K562 (cell line): ENCODE measurements around the gene CACNG1.

Experiments used
- ETV6 ChIP-seq, 3 experiments: fragments of 150-350 bp in 1 of 3; sonication (generic) in 1 of 3; formaldehyde crosslinking in 1 of 3; IDR thresholded peaks; 2 replicates each; pipeline versions ENCODE4 v1.6.1 to v1.8.0; 2014 to 2022; ENCODE audit warnings: borderline replicate concordance in 2 of 3, low read depth in 2 of 3, antibody characterized with exemption in 1 of 3, low read length in 1 of 3, mild to moderate bottlenecking in 1 of 3, missing genetic modification reagents in 1 of 3
- KAT7 ChIP-seq: sonication (generic); formaldehyde crosslinking; IDR thresholded peaks from 2 replicates; pipeline ENCODE4 v1.8.0; 2022; ENCODE audit warnings: missing genetic modification reagents, mild to moderate bottlenecking, borderline replicate concordance
- PHTF2 ChIP-seq: fragments of 250-450 bp; sonication (Bioruptor Pico); IDR thresholded peaks from 2 replicates; pipeline ENCODE4 v1.5.0; 2021; ENCODE audit warnings: mild to moderate bottlenecking
- POLR2A ChIP-seq: fragments of 450-650 bp; conservative IDR thresholded peaks from 2 replicates; pipeline ENCODE4 v1.6.1; 2016
- POLR2AphosphoS5 ChIP-seq: IDR thresholded peaks from 2 replicates; pipeline ENCODE4 v1.6.1; 2011; ENCODE audit warnings: mild to moderate bottlenecking, low read depth, low read length, moderate library complexity; ENCODE audit not compliant: control insufficient read depth, insufficient read depth
- TF ChIP-seq, protein P1 (sequence below): sonication (generic); formaldehyde crosslinking; IDR thresholded peaks from 2 replicates; pipeline ENCODE4 v1.8.1; 2023; ENCODE audit warnings: mild to moderate bottlenecking, missing genetic modification reagents

- TF ChIP-seq, protein P1, sequence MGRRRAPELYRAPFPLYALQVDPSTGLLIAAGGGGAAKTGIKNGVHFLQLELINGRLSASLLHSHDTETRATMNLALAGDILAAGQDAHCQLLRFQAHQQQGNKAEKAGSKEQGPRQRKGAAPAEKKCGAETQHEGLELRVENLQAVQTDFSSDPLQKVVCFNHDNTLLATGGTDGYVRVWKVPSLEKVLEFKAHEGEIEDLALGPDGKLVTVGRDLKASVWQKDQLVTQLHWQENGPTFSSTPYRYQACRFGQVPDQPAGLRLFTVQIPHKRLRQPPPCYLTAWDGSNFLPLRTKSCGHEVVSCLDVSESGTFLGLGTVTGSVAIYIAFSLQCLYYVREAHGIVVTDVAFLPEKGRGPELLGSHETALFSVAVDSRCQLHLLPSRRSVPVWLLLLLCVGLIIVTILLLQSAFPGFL (CRISPR knock-in tag): no peak
- TF ChIP-seq KAT7 (CRISPR knock-in tag) (no peak), POLR2AphosphoS5 (no peak), ETV6 (IDR thresholded peaks at IDR 0.05; ENCODE audit: borderline replicate concordance in 1 of 2, low read depth in 2 of 2, low read length in 1 of 2) (no peak), ETV6 (CRISPR knock-in tag; IDR thresholded peaks at IDR 0.05; ENCODE audit: borderline replicate concordance) (no peak), POLR2A (no peak), PHTF2 (no peak)
Measured at GRCh38 chr17:67016039-67016762, 28.2 kb upstream of the CACNG1 start.
